NCI-H748 (cell line): ENCODE measurements around the gene PLBD2.

Experiments
- DNase-seq: peaks from one replicate; lab custom pipeline; 2025; ENCODE audit not compliant: unreplicated experiment; lab: John Stamatoyannopoulos, UW

The PLBD2 gene

GRCh38 chr12:113439606-113440030, 81.2 kb downstream of the PLBD2 start:
- DNase-seq = peak; percentile 68

GRCh38 chr12:113440336-113440735, 81.9 kb downstream of the PLBD2 start:
- no peak for DNase-seq
